A549 (cell line): ENCODE results near the gene TOE1.
A peak's percentile ranks its signal among the peaks of the same experiment; 100 is the strongest.

Experiments used
- CEBPB ChIP-seq, 2 experiments: fragments of >200 bp in 1 of 2; sonication (Bioruptor Twin) in 1 of 2; formaldehyde crosslinking in 1 of 2; IDR thresholded peaks; 2 replicates each; pipeline ENCODE4 v1.6.1; 2012 to 2016
- CTCF ChIP-seq: fragments of >200 bp; sonication (Bioruptor Twin); formaldehyde crosslinking; IDR thresholded peaks from 3 replicates; pipeline ENCODE4 v1.5.1; 2016
- EHMT2 ChIP-seq: fragments of 200-600 bp; sonication (generic); IDR thresholded peaks from 2 replicates; pipeline ENCODE4 v1.6.1; 2016; ENCODE audit warnings: antibody characterized with exemption, low read depth, mild to moderate bottlenecking, moderate library complexity
- HOXB13 ChIP-seq: fragments of 250-450 bp; sonication (Bioruptor Pico); IDR thresholded peaks from 2 replicates; pipeline ENCODE4 v1.5.0; 2020; ENCODE audit warnings: low read depth, mild to moderate bottlenecking, moderate library complexity
- MYC ChIP-seq: IDR thresholded peaks from 2 replicates; pipeline ENCODE4 v1.6.1; 2012; ENCODE audit warnings: mild to moderate bottlenecking, inconsistent platforms, low read length, improper control_type of control experiment, borderline replicate concordance
- PHF8 ChIP-seq: fragments of 200-600 bp; sonication (generic); IDR thresholded peaks from 2 replicates; pipeline ENCODE4 v1.6.1; 2016; ENCODE audit warnings: low read depth, mild to moderate bottlenecking, antibody characterized with exemption, moderate library complexity, borderline replicate concordance
- POLR2A ChIP-seq: IDR thresholded peaks from 2 replicates; pipeline ENCODE4 v1.6.1; 2012; ENCODE audit warnings: mild to moderate bottlenecking, low read length
- RAD21 ChIP-seq, 2 experiments: fragments of >200 bp in 1 of 2; sonication (Bioruptor Twin) in 1 of 2; formaldehyde crosslinking in 1 of 2; IDR thresholded peaks in 1 of 2; conservative IDR thresholded peaks in 1 of 2; 2 replicates in 1 of 2; 3 replicates in 1 of 2; pipeline ENCODE4 v1.6.1; 2012 to 2018; ENCODE audit warnings: inconsistent platforms in 1 of 2
- ZC3H11A ChIP-seq: fragments of 450-650 bp; IDR thresholded peaks from 2 replicates; pipeline ENCODE4 v1.6.1; 2014; ENCODE audit warnings: antibody characterized with exemption, mild to moderate bottlenecking
- TF ChIP-seq, protein P1 (sequence below): fragments of 200-600 bp; sonication (generic); IDR thresholded peaks from 2 replicates; pipeline ENCODE4 v1.6.1; 2016; ENCODE audit warnings: antibody characterized with exemption, mild to moderate bottlenecking, moderate library complexity

- TF ChIP-seq CEBPB (IDR thresholded peaks at IDR 0.05) (peak in 1 of 2 experiments; percentile 17; a peak in 1 of 4 replicates), CTCF (peak; percentile 77), POLR2A (no peak), RAD21 (conservative IDR thresholded peaks at IDR 0.05 in 1 of 2, IDR thresholded peaks at IDR 0.05 in 1 of 2) (peak; percentile 80), MYC (no peak), EHMT2 (no peak), HOXB13 (CRISPR knock-in tag) (no peak), ZC3H11A (no peak), PHF8 (no peak)
- TF ChIP-seq, protein P1, sequence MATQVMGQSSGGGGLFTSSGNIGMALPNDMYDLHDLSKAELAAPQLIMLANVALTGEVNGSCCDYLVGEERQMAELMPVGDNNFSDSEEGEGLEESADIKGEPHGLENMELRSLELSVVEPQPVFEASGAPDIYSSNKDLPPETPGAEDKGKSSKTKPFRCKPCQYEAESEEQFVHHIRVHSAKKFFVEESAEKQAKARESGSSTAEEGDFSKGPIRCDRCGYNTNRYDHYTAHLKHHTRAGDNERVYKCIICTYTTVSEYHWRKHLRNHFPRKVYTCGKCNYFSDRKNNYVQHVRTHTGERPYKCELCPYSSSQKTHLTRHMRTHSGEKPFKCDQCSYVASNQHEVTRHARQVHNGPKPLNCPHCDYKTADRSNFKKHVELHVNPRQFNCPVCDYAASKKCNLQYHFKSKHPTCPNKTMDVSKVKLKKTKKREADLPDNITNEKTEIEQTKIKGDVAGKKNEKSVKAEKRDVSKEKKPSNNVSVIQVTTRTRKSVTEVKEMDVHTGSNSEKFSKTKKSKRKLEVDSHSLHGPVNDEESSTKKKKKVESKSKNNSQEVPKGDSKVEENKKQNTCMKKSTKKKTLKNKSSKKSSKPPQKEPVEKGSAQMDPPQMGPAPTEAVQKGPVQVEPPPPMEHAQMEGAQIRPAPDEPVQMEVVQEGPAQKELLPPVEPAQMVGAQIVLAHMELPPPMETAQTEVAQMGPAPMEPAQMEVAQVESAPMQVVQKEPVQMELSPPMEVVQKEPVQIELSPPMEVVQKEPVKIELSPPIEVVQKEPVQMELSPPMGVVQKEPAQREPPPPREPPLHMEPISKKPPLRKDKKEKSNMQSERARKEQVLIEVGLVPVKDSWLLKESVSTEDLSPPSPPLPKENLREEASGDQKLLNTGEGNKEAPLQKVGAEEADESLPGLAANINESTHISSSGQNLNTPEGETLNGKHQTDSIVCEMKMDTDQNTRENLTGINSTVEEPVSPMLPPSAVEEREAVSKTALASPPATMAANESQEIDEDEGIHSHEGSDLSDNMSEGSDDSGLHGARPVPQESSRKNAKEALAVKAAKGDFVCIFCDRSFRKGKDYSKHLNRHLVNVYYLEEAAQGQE = no peak
Measured at GRCh38 chr1:45359882-45360513, 20.0 kb downstream of the TOE1 start.
